CD4-positive, alpha-beta T cell treated with Interleukin-1 beta for 1 hour (primary cell): ENCODE data around the gene KDM5A.
"Not testable (repeated sequence)": the region's sequence is repeated elsewhere in the genome, so short reads cannot be mapped to it uniquely, and the experiment has no call there.

Source experiments
- DNase-seq, 2 donors: peaks; one replicate each; pipeline ENCODE4 v3.0.0-alpha.2; 2020 to 2022

Gene KDM5A

GRCh38 chr12:389142-390096 lies at the start of gene KDM5A:
TSS of gene KDM5A (minus strand) at chr12:389320. CDS start at chr12:389091, 229 bp downstream.
- DNase-seq = peak; percentile 91 to 93

GRCh38 chr12:435737-436136 lies 46.6 kb upstream of the KDM5A start:
- DNase-seq = not testable (repeated sequence)

- no peak for DNase-seq
These were observed 33.4 kb upstream of the KDM5A start for GRCh38 chr12:422526-422925.

- DNase-seq = no peak
These were observed 29.3 kb upstream of the KDM5A start for GRCh38 chr12:418432-418831.

- DNase-seq = no peak
These were observed 25.7 kb upstream of the KDM5A start for GRCh38 chr12:414859-415258.

- DNase-seq = no peak
These were observed 12.9 kb upstream of the KDM5A start for GRCh38 chr12:402029-402389.

- DNase-seq = peak; percentile 93 to 95
These were observed 12.3 kb upstream of the KDM5A start, which contains the start of gene CCDC77 for GRCh38 chr12:401235-402028. TSS of gene CCDC77 (plus strand) at chr12:401644. CDS start at chr12:409384, 7,740 bp downstream.

GRCh38 chr12:400828-401227 lies 11.7 kb upstream of the KDM5A start:
- DNase-seq = no peak

GRCh38 chr12:388541-389141 lies 479 bp downstream of the KDM5A start:
- DNase-seq = peak; percentile 50 to 62

GRCh38 chr12:388012-388411 lies 1.1 kb downstream of the KDM5A start:
- DNase-seq = no peak

GRCh38 chr12:386651-387050 lies 2.5 kb downstream of the KDM5A start:
- no peak for DNase-seq

- DNase-seq = not testable (repeated sequence)
These were observed 18.2 kb downstream of the KDM5A start for GRCh38 chr12:370739-371485.

GRCh38 chr12:367972-368371 lies 21.1 kb downstream of the KDM5A start:
- DNase-seq = no peak

- no peak for DNase-seq
These were observed 22.3 kb downstream of the KDM5A start for GRCh38 chr12:366820-367219.

GRCh38 chr12:359091-359490 lies 30.0 kb downstream of the KDM5A start:
- DNase-seq = no peak

- no peak for DNase-seq
These were observed 32.7 kb downstream of the KDM5A start for GRCh38 chr12:356276-356988.

GRCh38 chr12:351197-351596 lies 37.9 kb downstream of the KDM5A start:
- not testable (repeated sequence) for DNase-seq

GRCh38 chr12:349625-350024 lies 39.5 kb downstream of the KDM5A start:
- DNase-seq = not testable (repeated sequence)

- DNase-seq = not testable (repeated sequence)
These were observed 46.1 kb downstream of the KDM5A start for GRCh38 chr12:343036-343435.

- no peak for DNase-seq
These were observed 52.1 kb downstream of the KDM5A start for GRCh38 chr12:337039-337438.

GRCh38 chr12:334125-334524 lies 55.0 kb downstream of the KDM5A start:
- no peak for DNase-seq
